Frontal cortex (tissue), 4 donors: ENCODE data around the gene ARHGAP28. TPM values are rescaled to one million over a fixed set of nuclear protein-coding genes. Genes with fewer than 3 reads are reported as not detected.

Experiments used
- DNase-seq, 2 donors: peaks; one replicate each; pipeline ENCODE4 v3.0.0; 2012; ENCODE audit warnings: low spot score in 2 of 2
- FAIRE-seq: peaks from 2 replicates; lab custom pipeline; 2012; peaks lifted over from hg19 to GRCh38; lab: Jason Lieb, UNC
- total RNA-seq: library from RNA; depleted of rRNA; stranded (reverse); fragments of >200 nt; gene quantifications from one replicate; pipeline ENCODE4 v1.2.3, GENCODE V29; 2014
- donor health status: control.
- donor health status: control.
- donor health status: control.

Gene ARHGAP28, protein sequence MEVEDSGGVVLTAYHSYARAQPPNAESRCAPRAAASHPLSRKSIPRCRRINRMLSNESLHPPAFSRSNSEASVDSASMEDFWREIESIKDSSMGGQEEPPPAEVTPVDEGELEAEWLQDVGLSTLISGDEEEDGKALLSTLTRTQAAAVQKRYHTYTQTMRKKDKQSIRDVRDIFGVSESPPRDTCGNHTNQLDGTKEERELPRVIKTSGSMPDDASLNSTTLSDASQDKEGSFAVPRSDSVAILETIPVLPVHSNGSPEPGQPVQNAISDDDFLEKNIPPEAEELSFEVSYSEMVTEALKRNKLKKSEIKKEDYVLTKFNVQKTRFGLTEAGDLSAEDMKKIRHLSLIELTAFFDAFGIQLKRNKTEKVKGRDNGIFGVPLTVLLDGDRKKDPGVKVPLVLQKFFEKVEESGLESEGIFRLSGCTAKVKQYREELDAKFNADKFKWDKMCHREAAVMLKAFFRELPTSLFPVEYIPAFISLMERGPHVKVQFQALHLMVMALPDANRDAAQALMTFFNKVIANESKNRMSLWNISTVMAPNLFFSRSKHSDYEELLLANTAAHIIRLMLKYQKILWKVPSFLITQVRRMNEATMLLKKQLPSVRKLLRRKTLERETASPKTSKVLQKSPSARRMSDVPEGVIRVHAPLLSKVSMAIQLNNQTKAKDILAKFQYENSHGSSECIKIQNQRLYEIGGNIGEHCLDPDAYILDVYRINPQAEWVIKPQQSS
- 15.9 TPM for total RNA-seq

DNA sequence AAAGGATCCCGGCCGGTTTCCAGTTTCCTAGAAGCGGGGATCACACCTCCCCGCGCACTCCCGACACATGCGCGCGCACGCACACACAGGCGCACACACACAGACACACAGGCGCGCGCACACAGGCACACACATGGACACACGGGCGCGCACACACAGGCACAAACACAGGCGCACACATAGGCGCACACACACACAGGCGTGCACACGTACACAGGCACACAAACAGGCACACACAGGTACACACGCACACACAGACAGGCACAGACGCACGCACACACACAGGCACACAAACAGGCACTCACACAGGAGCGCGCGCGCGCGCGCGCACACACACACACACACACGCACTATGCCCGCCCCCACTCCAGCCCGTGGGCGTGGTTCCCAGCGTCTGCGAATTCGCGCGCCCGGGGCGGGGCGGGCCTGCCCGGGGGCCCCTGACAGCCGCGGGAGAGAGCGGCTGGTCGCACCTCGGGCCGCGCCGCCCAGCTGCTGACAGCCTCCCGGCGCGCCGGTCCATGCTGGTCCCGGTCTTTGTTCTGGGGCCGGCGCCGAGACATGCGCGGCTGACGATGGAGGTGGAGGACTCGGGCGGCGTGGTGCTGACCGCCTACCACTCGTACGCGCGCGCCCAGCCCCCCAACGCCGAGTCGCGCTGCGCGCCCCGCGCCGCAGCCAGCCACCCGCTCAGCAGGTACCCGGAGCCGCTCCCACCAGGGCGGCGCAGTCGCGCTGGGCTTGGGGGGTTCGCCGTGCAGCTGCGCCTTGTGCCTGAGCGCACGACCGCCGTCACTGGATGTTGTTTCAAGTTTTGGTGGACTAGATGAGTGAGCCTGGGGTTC lies at the start of gene ARHGAP28:
Gene ARHGAP28, plus strand, starts transcription at position 470 of the 845 bp plus-strand sequence. Its CDS starts 106 bp downstream, at position 576.
- DNase-seq (peak; percentile 58 to 59), FAIRE-seq (no peak)

DNA sequence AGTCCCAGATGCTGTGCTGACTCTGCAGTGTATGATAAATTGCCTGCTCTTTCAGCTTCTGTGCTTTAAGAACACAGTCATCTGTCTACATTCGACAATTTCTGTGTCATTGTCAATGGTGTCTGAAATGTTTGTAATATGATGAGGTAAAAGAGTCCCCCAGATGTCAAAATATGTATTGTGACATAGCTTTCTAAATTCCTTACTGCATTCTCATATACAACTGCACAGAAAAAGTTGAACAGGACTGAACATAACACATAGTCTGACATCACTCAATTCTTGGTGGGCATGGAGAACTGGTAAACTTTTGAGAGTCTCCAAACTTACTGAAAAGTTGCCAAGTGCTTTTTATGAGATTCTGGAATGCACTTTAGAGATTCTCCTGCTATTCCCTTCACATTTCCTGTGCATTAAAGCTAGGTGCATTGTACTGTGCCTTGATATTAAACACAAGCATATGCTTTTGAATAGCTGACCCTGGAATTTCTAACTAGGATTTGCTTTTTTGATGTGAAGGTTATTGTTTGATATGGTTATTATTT lies 48.1 kb upstream of the ARHGAP28 start:
- FAIRE-seq, result no peak
- no peak for DNase-seq

DNA sequence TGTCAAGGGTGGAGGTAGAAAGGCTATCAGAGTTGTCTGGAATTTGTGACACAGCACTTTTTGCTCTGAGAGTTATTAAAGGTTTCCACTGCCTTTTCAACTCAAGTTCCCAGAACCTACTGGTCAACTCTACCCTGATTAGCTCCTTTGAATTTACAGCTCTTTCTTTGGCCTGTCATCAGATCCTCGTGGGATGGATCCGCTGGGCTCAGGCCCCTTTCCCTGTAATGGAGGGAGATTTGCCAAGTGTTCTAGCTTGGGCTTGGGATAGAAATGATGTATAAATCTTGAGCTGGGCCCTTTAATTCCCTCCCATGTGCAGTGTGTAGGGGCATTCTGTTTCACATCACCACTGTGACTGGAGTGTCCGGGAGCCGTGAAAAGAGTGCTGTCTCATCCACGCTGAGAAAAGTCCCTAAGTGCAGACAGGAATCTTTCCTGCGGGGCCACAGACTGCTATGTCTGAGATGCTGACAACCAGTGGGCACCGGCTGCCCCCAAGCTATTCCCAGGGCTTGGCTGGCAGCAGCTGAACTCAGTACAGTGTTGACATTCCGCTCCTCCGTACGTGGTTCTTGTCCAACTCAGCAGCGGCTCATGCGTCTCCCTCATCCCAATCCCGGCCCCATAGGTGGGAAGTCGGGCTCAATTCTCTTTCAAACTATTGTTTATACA lies 46.9 kb upstream of the ARHGAP28 start:
- DNase-seq, result no peak
- no peak for FAIRE-seq

DNA sequence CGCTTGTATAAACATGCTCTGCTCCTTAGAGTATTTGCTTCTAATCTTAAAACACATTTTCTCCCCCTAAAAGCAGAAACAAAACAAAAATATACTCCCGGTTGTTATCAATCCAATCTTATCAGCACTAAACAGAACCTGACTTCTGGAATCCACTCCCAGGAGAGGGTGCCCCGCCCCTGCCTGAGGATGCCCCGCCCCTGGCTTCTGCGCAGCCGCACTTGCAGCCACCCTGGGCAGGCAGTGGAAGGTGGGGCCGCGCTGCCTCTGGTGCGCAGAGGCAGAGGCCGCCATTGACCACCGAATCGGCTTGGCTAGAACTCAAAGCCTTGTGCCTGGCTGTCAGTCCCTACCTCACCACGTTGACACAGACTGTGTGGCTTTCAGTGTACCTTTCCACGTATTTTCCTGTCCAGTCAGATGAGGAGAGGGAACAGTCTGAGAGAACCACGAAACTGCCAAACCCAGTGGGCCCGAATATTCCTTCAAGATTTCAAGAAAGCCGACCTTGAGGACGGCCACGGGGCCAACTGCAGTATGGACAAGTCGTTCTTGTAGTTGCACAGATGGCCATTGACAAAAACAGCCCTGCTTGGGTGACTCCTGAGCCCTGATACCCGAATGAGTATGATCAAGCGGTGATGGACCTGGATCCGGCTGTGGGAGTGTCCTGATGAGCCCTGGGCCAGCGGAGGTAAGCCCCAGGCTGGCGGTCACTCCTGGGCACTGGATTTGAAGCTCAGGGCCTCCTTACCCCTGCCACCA lies 46.2 kb upstream of the ARHGAP28 start:
- DNase-seq, result no peak

DNA sequence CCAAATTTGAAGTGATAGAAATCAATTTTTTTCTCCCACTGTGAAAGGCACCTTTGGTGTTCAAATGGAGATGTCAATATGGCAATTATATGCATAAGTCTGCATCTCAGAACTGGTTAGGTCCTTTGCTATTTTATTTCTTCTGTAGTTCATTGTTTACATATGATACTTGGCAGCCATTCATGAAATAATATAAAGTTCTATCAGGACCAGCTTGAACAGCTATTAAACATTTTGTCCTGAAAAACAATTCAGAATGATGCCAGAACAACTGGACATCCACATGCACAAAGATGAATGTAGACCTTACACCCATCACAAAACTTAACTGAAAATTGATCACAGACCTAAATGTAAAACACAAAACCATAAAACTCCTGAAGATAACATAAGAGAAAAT lies 41.8 kb upstream of the ARHGAP28 start:
- DNase-seq (no peak), FAIRE-seq (no peak)

More for the DNA sequence above, 46.2 kb upstream of the ARHGAP28 start:
- FAIRE-seq, result no peak

DNA sequence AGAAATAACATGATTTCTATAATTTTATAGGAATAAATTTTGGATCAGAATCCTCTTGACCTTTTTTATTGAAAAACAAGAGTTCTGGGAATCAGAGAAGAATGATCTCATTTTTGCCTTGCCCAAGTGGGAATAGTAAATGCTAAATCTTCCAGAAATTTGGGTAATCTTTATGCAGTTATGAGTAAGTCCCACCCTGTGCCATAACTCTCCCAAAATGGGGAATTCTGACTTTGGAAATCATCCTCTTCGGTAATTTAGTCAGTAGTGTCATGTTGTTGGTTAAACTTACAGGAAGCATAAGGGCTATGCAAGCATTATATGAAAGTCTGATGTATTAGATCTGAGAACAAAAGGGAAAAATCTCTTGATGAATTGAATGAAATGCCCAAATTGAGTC lies 20.6 kb upstream of the ARHGAP28 start:
- FAIRE-seq, result no peak
- no peak for DNase-seq

DNA sequence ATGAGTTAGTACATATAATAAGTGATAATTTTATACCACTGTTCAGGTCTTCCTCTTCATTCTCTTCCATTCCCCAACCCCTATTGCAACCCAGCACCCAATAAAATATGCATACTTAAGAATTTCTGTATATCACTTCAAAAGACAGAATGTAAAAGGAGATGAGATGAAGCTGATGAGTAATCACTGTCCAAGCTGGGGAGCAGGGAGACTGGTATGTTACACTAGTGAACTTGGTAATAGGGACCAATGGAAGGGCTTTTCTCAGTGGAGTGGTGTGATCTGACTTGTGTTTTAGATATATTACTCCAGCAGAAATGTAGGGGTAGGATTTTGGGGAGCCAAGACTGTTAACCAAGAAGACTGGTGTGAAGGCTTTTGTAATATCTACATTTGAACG lies 18.0 kb upstream of the ARHGAP28 start:
- DNase-seq (no peak), FAIRE-seq (no peak)

DNA sequence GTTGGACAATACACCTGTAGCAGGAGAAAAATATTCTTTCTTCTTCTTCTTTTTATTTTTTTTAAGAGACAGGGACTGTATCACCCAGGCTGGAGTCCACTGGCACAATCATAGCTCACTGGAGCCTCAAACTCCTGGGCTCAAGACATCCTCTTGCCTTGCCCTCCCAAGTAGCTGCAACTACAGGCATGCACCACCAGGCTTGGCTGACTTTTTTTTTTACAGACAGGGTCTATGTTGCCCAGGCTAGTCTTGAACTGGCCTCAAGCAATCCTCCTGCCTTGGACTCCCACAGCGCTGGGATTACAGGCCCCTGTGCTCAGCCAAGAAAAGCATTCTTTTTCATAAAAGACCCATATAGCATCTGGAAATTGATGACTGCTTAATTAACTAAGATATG lies 17.1 kb upstream of the ARHGAP28 start:
- DNase-seq (no peak), FAIRE-seq (no peak)

DNA sequence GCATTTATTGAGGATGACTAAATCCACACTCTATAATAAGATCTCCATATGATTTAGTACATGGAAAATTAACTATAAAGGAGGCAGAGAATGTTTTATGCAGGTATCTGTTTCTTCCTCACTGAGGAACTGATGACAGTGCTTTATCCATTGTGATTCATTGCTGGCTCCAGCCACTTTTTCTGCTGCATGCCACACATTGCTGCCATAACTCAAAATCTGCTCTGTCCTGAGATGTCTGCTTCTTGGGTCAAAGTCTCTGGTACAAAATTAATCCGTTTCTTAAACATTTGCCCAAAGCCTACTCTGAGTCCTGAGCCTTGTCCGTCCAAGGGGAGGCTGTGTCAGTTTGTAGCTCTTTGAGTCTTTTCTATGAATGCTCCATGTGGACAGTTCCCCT lies 15.5 kb upstream of the ARHGAP28 start:
- no peak for DNase-seq
- FAIRE-seq, result no peak

DNA sequence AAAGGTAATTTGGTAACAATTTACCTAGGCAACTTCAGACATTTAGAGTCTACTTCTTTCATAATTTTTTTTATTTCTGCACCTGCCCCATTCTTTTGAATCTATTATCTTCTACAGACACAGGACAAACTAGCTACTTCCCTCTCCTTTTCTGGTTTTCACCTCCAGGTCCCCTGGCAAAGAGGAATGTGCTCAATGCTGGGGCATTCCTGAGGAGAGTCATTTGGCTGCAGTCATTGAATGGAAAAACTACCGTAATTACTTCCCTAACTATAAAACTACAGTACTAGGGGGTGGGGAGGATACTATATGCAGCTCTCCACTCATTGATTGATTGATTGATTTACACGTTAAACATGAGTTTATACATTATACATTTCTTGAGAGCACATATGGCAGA lies 11.2 kb upstream of the ARHGAP28 start:
- FAIRE-seq, result no peak

DNA sequence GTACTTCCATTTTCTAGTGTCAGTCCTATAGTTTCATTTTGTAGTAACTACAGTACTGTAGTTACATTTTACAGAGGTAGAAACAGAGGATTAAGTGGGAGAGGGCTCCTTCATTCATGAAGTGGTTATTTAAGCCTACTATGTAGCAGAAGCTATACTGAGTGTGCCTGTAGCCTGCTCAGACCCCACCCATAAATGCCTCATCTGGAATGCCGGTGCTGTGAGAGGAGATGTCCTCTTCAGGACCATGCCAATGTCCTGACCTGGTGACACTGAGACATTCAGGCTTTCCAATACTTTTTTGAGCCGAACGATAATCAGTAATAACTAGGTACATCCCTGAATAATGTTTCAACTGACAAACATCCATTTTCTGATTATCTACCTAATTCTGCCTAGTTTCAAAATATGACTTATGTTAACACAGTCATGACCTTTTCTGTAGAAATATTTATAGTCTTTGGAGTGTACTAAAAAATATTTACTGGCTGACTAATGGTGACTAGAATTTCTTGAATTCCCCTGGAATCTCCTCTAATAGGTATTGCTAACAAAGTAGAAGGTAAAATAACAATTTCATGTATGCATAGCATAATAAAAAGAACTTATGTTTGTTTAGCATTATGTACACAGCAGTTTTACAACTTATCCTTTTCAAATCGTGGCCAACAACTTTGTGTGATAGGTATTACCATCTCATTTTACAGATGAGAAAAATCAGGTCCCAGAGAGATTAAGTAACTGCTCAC lies 10.2 kb upstream of the ARHGAP28 start:
- DNase-seq, result no peak
- no peak for FAIRE-seq

More for the DNA sequence above, 11.2 kb upstream of the ARHGAP28 start:
- DNase-seq, result no peak

DNA sequence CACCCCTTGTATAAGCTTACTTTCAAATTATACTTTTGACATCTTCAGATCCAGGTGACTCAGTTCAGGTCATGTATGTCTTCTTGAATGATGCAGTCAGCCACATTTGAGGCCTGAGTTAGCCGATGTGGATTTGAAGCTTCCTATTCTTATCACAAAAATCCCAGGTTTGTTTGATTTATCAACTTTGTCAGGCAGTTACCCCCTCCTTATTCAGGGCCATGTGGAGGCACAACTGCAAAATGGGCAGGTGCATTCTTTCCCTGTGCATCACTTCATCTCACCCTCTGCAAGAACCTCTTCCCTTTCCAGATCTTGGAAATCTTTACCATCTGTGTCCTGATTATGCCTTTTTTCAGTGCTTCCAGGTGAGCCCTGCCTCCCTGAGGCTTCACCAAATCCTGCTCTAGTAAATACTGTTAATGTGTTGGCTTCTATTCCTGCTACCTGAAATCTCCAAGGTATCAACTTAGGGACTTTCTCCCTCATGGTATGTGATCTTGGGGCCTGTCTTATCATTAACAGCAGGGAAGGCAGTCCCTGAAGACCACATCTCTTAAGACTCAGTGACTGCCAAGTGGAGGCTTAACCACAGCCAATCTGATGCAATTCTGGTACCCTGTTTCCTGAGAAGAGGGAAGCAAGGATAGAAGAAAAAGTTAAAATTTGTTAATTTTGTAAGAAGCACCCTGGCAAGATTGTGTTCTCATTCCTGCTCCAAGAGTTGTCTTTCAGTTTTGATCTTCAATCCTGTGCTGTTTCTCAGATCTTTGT lies 9.4 kb upstream of the ARHGAP28 start:
- no peak for FAIRE-seq
- DNase-seq, result no peak

DNA sequence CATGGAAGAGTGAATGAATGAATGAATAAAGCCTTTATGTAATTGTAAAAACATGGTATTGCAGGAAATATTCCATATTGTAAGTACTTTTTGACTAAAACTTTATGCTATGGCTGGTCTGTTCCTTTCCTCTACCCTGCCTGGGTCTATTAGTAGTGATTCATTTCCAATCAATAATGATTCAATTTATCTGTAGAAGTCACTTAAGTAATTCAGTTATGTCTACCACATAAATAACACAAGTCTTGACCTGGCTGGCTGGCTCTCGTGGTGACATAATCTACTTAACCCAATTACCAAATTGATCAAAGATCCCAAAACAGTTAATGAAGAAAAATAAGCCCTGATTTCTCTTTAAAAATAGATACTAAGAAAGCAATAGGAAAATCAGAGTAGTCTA lies 7.8 kb upstream of the ARHGAP28 start:
- DNase-seq, result no peak
- no peak for FAIRE-seq

DNA sequence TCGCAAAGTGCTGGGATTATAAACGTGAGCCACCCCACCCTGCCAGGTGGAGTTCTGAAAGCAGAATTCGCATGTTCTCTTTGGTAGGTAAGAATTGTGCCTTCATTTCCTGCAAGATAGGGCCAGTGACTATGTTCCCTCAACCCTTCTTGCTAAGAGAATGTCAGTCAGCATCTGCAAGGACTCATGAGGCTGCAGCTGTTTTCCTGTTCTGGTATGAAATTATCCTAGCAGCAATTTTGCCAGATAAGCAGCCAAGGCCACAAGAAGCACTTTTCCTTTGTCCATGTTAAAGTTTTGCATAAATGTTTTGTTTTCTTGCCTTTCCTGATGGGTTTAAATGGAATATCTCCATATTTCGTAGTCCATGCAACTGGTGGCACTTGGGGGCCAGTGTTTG lies 6.8 kb upstream of the ARHGAP28 start:
- no peak for DNase-seq
- no peak for FAIRE-seq

DNA sequence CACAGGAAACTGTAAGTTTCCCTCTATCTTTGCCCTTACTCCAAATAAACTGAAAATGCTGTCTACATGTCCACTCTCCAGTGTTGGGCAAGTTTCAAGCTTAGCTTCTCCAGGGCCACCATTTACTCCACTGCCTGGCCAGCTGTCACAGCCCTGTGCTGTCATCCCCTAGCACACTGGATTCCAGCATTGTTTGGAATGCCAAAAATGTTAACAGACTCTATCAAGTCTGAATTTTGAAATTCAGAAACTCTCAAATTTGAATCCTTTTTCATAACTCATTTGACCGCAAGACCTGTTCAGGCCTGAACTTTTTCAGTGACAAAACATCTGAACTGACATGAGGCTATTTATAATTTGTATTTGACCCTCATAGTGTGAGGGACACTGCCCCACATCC lies 5.2 kb upstream of the ARHGAP28 start:
- FAIRE-seq, result no peak
- DNase-seq, result no peak

DNA sequence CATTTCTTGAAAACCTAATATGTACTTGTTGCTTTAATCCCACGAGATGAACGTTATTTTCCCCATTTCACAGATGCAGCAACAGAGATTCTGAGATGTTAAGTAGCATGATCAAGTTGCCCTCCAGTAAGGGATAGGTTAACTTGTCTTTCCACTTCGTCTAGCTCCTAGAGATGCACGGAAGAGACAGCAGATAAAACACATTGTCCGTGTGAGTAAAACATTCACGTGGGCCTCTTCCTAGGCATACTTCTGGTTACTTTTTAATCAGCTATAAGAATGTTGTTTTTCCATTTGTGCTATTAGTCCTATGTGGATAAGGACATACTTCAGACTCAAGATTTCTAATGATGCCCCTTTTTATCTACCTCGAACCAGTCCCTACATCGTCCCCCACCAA lies 1.2 kb upstream of the ARHGAP28 start:
- FAIRE-seq, result no peak

DNA sequence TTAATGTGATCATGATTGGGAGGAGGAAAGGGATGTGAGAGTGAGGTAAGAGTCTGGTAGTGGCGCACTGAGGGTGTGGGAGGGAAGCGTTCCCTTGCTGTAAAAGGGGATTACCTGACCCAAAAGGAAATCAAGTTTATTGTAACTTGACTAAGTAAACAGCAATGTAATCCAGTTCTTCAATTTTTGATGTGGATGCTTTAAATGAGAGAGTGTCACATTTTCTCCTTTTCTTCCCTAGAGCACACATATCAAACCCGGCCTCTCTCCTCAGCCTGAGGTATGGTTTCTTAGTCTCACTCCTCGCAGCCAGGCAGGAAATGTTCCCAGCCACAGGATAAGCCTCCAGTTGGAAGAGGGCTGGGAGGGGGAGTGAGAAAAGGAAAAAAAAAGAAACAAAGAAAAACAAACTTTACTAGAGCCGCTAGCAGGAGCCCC lies 688 bp upstream of the ARHGAP28 start:
- FAIRE-seq (no peak), DNase-seq (peak; percentile 11 to 22)

More for the DNA sequence above, 1.2 kb upstream of the ARHGAP28 start:
- DNase-seq, result no peak
